Natural killer cell treated with Interleukin-12 subunit alpha and Interleukin-12 subunit beta and Interleukin-15 and Interleukin-18, amount 100 ng/mL, for 72 hours (primary cell): ENCODE data around the gene CDK9. TPM values are rescaled to one million over a fixed set of nuclear protein-coding genes. Genes with fewer than 3 reads are reported as not detected.

Experiments used
- total RNA-seq, 2 donors: library from RNA; stranded (reverse); gene quantifications; one replicate each; pipeline ENCODE4 v1.2.3, GENCODE V29; 2022

CDK9 gene
- total RNA-seq, 2 donors from 2014 or later = 119 to 132 TPM

Other genes with a start within 250 kb of the CDK9 start
- gene STXBP1, start 173.8 kb upstream of the CDK9 start, total RNA-seq = 1 to 10 TPM; 4.0 to 8.1 TPM
- gene CFAP157, start 79.0 kb upstream of the CDK9 start, total RNA-seq = not detected
- 10 to 100 TPM; 12.8 to 17.6 TPM for gene PTRH1, start 70.4 kb upstream of the CDK9 start, total RNA-seq
- 1 to 10 TPM; 3.8 to 8.1 TPM for gene TTC16, start 70.0 kb upstream of the CDK9 start, total RNA-seq
- 10 to 100 TPM; 20.4 to 31.9 TPM for gene TOR2A, start 50.7 kb upstream of the CDK9 start, total RNA-seq
- gene SH2D3C, start 7.4 kb upstream of the CDK9 start, total RNA-seq = 10 to 100 TPM; 23.9 to 29.1 TPM
- 100 to 1,000 TPM in 1 of 2 donors, 10 to 100 TPM in 1; 96.0 to 150 TPM for gene FPGS, start 16.8 kb downstream of the CDK9 start, total RNA-seq
- 10 to 100 TPM; 12.7 to 34.1 TPM for gene ENG, start 68.6 kb downstream of the CDK9 start, total RNA-seq
- 10 to 100 TPM; 11.5 to 13.0 TPM for gene AK1, start 91.6 kb downstream of the CDK9 start, total RNA-seq
- 10 to 100 TPM; 53.4 to 67.2 TPM for gene ST6GALNAC6, start 113.6 kb downstream of the CDK9 start, total RNA-seq
- 10 to 100 TPM; 17.5 to 44.5 TPM for gene ST6GALNAC4, start 131.0 kb downstream of the CDK9 start, total RNA-seq
- 1 to 10 TPM; 2.7 to 3.7 TPM for gene PIP5KL1, start 144.7 kb downstream of the CDK9 start, total RNA-seq
- 10 to 100 TPM; 47.9 to 74.4 TPM for gene DPM2, start 151.8 kb downstream of the CDK9 start, total RNA-seq
- gene EEIG1, start 195.0 kb downstream of the CDK9 start, total RNA-seq = 10 to 100 TPM in 1 of 2 donors, 1 to 10 TPM in 1; 8.2 to 16.4 TPM